AG04450 (cell line): ENCODE results near the gene ZCCHC24. TPM values are rescaled to one million over a fixed set of nuclear protein-coding genes. Genes with fewer than 3 reads are reported as not detected.

Experiments used
- CTCF ChIA-PET: fragments of 300-600, 350-600 bp; formaldehyde crosslinking; extraction: SDS; loops from one replicate; lab custom pipeline; 2022; ENCODE audit warnings: antibody characterized with exemption, inconsistent platforms; lab: Charles Lee
- POLR2A ChIA-PET: fragments of 350-600 bp; formaldehyde crosslinking; extraction: SDS; loops from one replicate; lab custom pipeline; 2021; ENCODE audit warnings: antibody characterized with exemption, inconsistent platforms; lab: Yijun Ruan, JAX
- DNase-seq: peaks from one replicate; pipeline ENCODE4 v3.0.0-alpha.2; 2011; ENCODE audit warnings: low read depth, low spot score
- H3K27ac ChIP-seq: one replicate; pipeline ENCODE4 v1.5.1; 2012; ENCODE audit warnings: low read depth, low read length, control low read depth
- H3K27me3 ChIP-seq: one replicate; pipeline ENCODE4 v1.6.0; 2012; ENCODE audit warnings: low read length; ENCODE audit not compliant: control insufficient read depth, insufficient read depth
- H3K4me3 ChIP-seq: 2 replicates; pipeline ENCODE4 v1.5.1; 2011; ENCODE audit warnings: mild to moderate bottlenecking, low read depth, low read length, control low read depth
- H3K9me3 ChIP-seq: 2 replicates; pipeline ENCODE4 v1.5.1; 2012; ENCODE audit warnings: low read length; ENCODE audit not compliant: control insufficient read depth, insufficient read depth
- CTCF ChIP-seq: IDR thresholded peaks from 2 replicates; pipeline ENCODE4 v1.5.1; 2011; ENCODE audit warnings: low read depth, low read length, control low read depth, inconsistent platforms
- polyA plus RNA-seq: library from polyadenylated mRNA; depleted of rRNA; stranded (reverse); fragments of >200 nt; gene quantifications from 2 replicates; pipeline ENCODE4 v1.2.3, GENCODE V29; 2011

The ZCCHC24 gene
- polyA plus RNA-seq, 1 experiment: 37.4 TPM

- no peak for TF ChIP-seq CTCF
Measured at GRCh38 chr10:79416578-79417255, 28.7 kb downstream of the ZCCHC24 start.

GRCh38 chr10:79415736-79416577 is 29.5 kb downstream of the ZCCHC24 start:
- no peaks in the 10 kb centered on the region for H3K9me3 ChIP-seq
- no peaks in the 10 kb centered on the region for H3K27me3 ChIP-seq
- CTCF ChIA-PET: interaction anchor here (1.2 to 1.6 kb wide), 2 partner anchors 15 to 52 kb away, joined by 3 read pairs; no protein-coding TSS in a partner anchor
- H3K27ac ChIP-seq: no peak overlapping the region
- DNase-seq: no peak
- no peak for TF ChIP-seq CTCF
- no peak overlapping the region for H3K4me3 ChIP-seq
- POLR2A ChIA-PET: no interaction called here

More at GRCh38 chr10:79416578-79417255, 28.7 kb downstream of the ZCCHC24 start:
- Histone ChIP-seq H3K9me3 (no peaks in the 10 kb centered on the region), H3K27me3 (no peaks in the 10 kb centered on the region), H3K4me3 (no peak overlapping the region), H3K27ac (no peak overlapping the region)
- CTCF ChIA-PET: no interaction called here
- DNase-seq: no peak
- POLR2A ChIA-PET: no interaction called here

- Histone ChIP-seq H3K4me3 (no peak overlapping the region), H3K27ac (no peak overlapping the region), H3K9me3 (no peaks in the 10 kb centered on the region), H3K27me3 (no peaks in the 10 kb centered on the region)
- no peak for TF ChIP-seq CTCF
- CTCF ChIA-PET: interaction anchor here (1.6 kb wide), 1 partner anchor 53 kb away, joined by 3 read pairs; no protein-coding TSS in a partner anchor
- POLR2A ChIA-PET: interaction anchor here (0.6 to 2.7 kb wide), 3 partner anchors 8 to 76 kb away, joined by 3 to 12 read pairs (median 6); no protein-coding TSS in a partner anchor
- no peak for DNase-seq
Measured at GRCh38 chr10:79414714-79415113, 30.7 kb downstream of the ZCCHC24 start.

- ChIA-PET POLR2A (interaction anchor here (2.7 kb wide), 1 partner anchor 9 kb away, joined by 12 read pairs; no protein-coding TSS in a partner anchor), CTCF (interaction anchor here (2.2 kb wide), 1 partner anchor 13 kb away, joined by 8 read pairs; no protein-coding TSS in a partner anchor)
- H3K27me3 ChIP-seq: no peaks in the 10 kb centered on the region
- H3K4me3 ChIP-seq: no peak overlapping the region
- no peaks in the 10 kb centered on the region for H3K9me3 ChIP-seq
- TF ChIP-seq CTCF: no peak
- H3K27ac ChIP-seq: no peak overlapping the region
- DNase-seq: no peak
Measured at GRCh38 chr10:79413196-79413595, 32.2 kb downstream of the ZCCHC24 start.
